ENCODE results near the gene USP47. TPM values are rescaled to one million over a fixed set of nuclear protein-coding genes. Genes with fewer than 3 reads are reported as not detected.

Gene USP47
- total and polyA plus RNA-seq, 9 of the 15 experiments (the other 6 are each of a cell fraction or from before 2014, with no cell fraction given): 13.1 to 63.6 (median 34.7) TPM

DNA sequence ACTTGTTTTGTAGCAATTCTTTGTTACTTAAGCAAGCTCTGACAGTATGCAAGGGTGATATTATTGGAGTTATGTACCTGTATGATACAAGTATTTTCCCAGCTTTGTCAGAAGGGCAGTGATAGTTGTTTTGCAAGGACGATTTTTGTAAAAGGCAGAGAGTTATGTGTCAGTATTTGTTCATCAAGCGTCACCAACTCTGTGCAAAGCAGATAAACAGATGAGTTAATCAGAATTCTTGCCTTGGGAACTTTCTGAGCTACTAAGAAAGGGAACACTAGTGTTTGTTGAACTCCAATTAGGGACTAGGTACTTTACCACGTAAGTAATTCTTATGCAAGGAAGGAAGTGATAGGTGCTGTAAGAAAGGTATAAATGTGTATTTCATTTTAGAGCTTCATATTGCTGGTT is 1.4 kb downstream of the USP47 start (continued):
- TF ChIP-seq, protein P1, sequence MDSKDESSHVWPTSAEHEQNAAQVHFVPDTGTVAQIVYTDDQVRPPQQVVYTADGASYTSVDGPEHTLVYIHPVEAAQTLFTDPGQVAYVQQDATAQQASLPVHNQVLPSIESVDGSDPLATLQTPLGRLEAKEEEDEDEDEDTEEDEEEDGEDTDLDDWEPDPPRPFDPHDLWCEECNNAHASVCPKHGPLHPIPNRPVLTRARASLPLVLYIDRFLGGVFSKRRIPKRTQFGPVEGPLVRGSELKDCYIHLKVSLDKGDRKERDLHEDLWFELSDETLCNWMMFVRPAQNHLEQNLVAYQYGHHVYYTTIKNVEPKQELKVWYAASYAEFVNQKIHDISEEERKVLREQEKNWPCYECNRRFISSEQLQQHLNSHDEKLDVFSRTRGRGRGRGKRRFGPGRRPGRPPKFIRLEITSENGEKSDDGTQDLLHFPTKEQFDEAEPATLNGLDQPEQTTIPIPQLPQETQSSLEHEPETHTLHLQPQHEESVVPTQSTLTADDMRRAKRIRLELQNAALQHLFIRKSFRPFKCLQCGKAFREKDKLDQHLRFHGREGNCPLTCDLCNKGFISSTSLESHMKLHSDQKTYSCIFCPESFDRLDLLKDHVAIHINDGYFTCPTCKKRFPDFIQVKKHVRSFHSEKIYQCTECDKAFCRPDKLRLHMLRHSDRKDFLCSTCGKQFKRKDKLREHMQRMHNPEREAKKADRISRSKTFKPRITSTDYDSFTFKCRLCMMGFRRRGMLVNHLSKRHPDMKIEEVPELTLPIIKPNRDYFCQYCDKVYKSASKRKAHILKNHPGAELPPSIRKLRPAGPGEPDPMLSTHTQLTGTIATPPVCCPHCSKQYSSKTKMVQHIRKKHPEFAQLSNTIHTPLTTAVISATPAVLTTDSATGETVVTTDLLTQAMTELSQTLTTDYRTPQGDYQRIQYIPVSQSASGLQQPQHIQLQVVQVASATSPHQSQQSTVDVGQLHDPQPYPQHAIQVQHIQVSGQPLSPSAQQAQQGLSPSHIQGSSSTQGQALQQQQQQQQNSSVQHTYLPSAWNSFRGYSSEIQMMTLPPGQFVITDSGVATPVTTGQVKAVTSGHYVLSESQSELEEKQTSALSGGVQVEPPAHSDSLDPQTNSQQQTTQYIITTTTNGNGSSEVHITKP (IDR thresholded peaks at IDR 0.05; ENCODE audit: partially characterized antibody): peak; percentile 47
- TF ChIP-seq CBFA2T3 (IDR thresholded peaks at IDR 0.05) (peak; percentile 65), ARID1B (IDR thresholded peaks at IDR 0.05) (peak; percentile 77), DACH1 (IDR thresholded peaks at IDR 0.05; ENCODE audit: partially characterized antibody) (peak; percentile 7), CEBPB (tag; IDR thresholded peaks at IDR 0.05) (0 out of 2 replicates have a peak, but pooled peaks have one; percentile 5), RBFOX2 (IDR thresholded peaks at IDR 0.05; ENCODE audit: low read depth, low read length) (no peak), ZNF282 (CRISPR knock-in tag; IDR thresholded peaks at IDR 0.05) (no peak), SMAD4 (CRISPR knock-in tag; conservative IDR thresholded peaks at IDR 0.05) (no peak), ATF7 (IDR thresholded peaks at IDR 0.05) (peak; percentile 11; the same call in 1 of the 2 replicates), DPF2 (IDR thresholded peaks at IDR 0.05) (0 out of 2 replicates have a peak, but pooled peaks have one; percentile 34)
- TF ChIP-seq, protein P2, sequence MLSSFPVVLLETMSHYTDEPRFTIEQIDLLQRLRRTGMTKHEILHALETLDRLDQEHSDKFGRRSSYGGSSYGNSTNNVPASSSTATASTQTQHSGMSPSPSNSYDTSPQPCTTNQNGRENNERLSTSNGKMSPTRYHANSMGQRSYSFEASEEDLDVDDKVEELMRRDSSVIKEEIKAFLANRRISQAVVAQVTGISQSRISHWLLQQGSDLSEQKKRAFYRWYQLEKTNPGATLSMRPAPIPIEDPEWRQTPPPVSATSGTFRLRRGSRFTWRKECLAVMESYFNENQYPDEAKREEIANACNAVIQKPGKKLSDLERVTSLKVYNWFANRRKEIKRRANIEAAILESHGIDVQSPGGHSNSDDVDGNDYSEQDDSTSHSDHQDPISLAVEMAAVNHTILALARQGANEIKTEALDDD (IDR thresholded peaks at IDR 0.05): peak; percentile 95
